Breast epithelium (tissue), 3 donors: ENCODE data around the gene RBMS2.

ENCODE experiments used
- CTCF ChIP-seq, 3 donors: fragments of 450-650 bp; IDR thresholded peaks; one replicate each; pipeline ENCODE4 v1.5.1; 2016 to 2017; ENCODE audit warnings: antibody characterized with exemption in 3 of 3, mild to moderate bottlenecking in 3 of 3, moderate library complexity in 3 of 3
- POLR2AphosphoS5 ChIP-seq, 3 donors: sonication (generic); formaldehyde crosslinking; IDR thresholded peaks; one replicate each; pipeline ENCODE4 v1.6.1; 2017; ENCODE audit warnings: antibody characterized with exemption in 3 of 3

GRCh38 chr12:56474389-56474788 lies 47.2 kb upstream of the RBMS2 start:
- TF ChIP-seq POLR2AphosphoS5 (IDR thresholded peaks at IDR 0.05) (no peak), CTCF (IDR thresholded peaks at IDR 0.05) (no peak)
